HG03520 (cell line): ENCODE results near the gene AMH.

ENCODE experiments used
- ATAC-seq: cut with Tn5 transposase; IDR thresholded peaks from one replicate; pipeline ENCODE4 v1.9.1; 2021; ENCODE audit warnings: mild to moderate bottlenecking, moderate library complexity; ENCODE audit not compliant: unreplicated experiment

Gene AMH

GRCh38 chr19:2233601-2234280, 15.4 kb upstream of the AMH start:
- no peak for ATAC-seq

GRCh38 chr19:2234996-2235380, 14.1 kb upstream of the AMH start:
- no peak for ATAC-seq

GRCh38 chr19:2235381-2236063, 13.6 kb upstream of the AMH start:
- peak; percentile 5 for ATAC-seq

- no peak for ATAC-seq
Observed at GRCh38 chr19:2236064-2236313, 13.1 kb upstream of the AMH start.

GRCh38 chr19:2236314-2237050, 12.6 kb upstream of the AMH start, which contains the start of the genes PLEKHJ1 and SF3A2:
PLEKHJ1 (minus strand) TSS chr19:2236329; CDS start chr19:2236248, 81 bp downstream.
SF3A2 (plus strand) TSS chr19:2236824; CDS start chr19:2243419, 6,595 bp downstream.
- ATAC-seq, result peak; percentile 64

- ATAC-seq, result no peak
Observed at GRCh38 chr19:2237051-2237868, 11.9 kb upstream of the AMH start.

- ATAC-seq, result no peak
Observed at GRCh38 chr19:2237869-2238153, 11.3 kb upstream of the AMH start.

- no peak for ATAC-seq
Observed at GRCh38 chr19:2239173-2239572, 9.9 kb upstream of the AMH start.

GRCh38 chr19:2239771-2240770, 9.1 kb upstream of the AMH start:
- no peak for ATAC-seq

GRCh38 chr19:2240881-2241760, 8.0 kb upstream of the AMH start:
- no peak for ATAC-seq

- no peak for ATAC-seq
Observed at GRCh38 chr19:2242092-2242537, 7.0 kb upstream of the AMH start.

GRCh38 chr19:2242816-2243215, 6.3 kb upstream of the AMH start:
- no peak for ATAC-seq

GRCh38 chr19:2243274-2244124, 5.6 kb upstream of the AMH start:
- ATAC-seq, result no peak

GRCh38 chr19:2244125-2244411, 5.1 kb upstream of the AMH start:
- ATAC-seq, result no peak

- no peak for ATAC-seq
Observed at GRCh38 chr19:2244486-2244885, 4.6 kb upstream of the AMH start.

GRCh38 chr19:2245273-2245672, 3.9 kb upstream of the AMH start:
- no peak for ATAC-seq

- ATAC-seq, result no peak
Observed at GRCh38 chr19:2246014-2246620, 3.0 kb upstream of the AMH start.

- ATAC-seq, result no peak
Observed at GRCh38 chr19:2246801-2247361, 2.2 kb upstream of the AMH start.
